Neural progenitor cell (in vitro differentiated cells): ENCODE results near the gene MACROD2.

Source experiments
- EZH2 ChIP-seq: fragments of 200-600 bp; sonication (generic); IDR thresholded peaks from 2 replicates; pipeline ENCODE4 v1.6.1; 2017; ENCODE audit warnings: antibody characterized with exemption, mild to moderate bottlenecking, moderate library complexity
- TF ChIP-seq, protein P1 (sequence below): fragments of 200-600 bp; sonication (generic); IDR thresholded peaks from 2 replicates; pipeline ENCODE4 v1.5.1; 2017; ENCODE audit warnings: antibody characterized with exemption, mild to moderate bottlenecking

DNA sequence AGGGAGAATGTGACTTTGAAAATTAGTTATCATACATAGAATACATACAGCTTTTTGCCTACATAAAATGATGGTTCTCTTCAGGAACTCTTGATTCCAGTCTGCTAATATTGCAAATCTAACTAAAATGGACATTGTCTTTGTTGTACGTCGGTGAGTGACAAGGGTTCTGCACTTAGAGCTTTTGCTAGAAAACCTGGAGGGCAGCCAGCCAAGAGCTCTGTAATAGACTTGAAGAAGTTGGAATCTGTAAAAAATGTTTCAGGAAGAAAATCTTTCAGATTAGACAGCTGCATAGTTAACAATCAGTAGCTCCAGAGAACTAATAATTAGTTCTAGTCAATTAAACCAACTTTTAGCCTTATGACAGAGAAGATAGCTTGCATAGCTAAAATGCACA is 203.8 kb downstream of the MACROD2 start:
- no peak for TF ChIP-seq EZH2
- TF ChIP-seq, protein P1, sequence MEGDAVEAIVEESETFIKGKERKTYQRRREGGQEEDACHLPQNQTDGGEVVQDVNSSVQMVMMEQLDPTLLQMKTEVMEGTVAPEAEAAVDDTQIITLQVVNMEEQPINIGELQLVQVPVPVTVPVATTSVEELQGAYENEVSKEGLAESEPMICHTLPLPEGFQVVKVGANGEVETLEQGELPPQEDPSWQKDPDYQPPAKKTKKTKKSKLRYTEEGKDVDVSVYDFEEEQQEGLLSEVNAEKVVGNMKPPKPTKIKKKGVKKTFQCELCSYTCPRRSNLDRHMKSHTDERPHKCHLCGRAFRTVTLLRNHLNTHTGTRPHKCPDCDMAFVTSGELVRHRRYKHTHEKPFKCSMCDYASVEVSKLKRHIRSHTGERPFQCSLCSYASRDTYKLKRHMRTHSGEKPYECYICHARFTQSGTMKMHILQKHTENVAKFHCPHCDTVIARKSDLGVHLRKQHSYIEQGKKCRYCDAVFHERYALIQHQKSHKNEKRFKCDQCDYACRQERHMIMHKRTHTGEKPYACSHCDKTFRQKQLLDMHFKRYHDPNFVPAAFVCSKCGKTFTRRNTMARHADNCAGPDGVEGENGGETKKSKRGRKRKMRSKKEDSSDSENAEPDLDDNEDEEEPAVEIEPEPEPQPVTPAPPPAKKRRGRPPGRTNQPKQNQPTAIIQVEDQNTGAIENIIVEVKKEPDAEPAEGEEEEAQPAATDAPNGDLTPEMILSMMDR, result no peak
